ENCODE results near the gene TUBB1. TPM values are rescaled to one million over a fixed set of nuclear protein-coding genes. Genes with fewer than 3 reads are reported as not detected.
A peak's percentile ranks its signal among the peaks of the same experiment; 100 is the strongest.

The TUBB1 gene
- total RNA-seq, 1 donor from 2014 or later = not detected

DNA sequence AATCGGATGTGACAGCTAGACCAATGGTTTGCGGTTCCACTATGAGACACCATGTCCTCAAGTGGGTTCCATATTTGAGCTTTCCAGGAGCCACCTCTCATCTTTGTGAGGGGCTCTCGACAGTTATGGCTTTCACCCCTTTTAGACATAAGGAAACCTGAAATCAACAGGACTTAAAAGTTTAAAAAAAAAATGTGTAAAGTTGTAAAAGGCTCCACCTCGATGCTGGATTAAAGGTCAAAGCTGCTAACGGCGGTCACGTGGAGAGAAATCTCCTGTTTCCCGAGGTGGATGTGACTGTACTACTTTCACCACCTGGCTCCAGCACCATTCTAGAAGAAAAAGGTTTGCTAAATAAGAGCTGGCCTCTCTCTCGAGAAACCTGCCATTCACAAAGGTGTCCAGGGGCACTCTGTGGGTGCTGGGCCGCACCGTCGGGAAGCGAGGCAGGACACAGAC lies 12.4 kb downstream of the TUBB1 start:
- H3K36me3 Mint-ChIP-seq = peaks cover 16% of the 10 kb centered on the region
- Histone ChIP-seq H3K9me3 (ENCODE audit: low read depth) (no peaks in the 10 kb centered on the region), H3F3A (ENCODE audit: low read depth) (peaks cover 19% of the 10 kb centered on the region), H3K4me2 (peak overlapping the region; percentile 92), H3K9ac (peak overlapping the region; percentile 77), H3K79me2 (ENCODE audit: low read depth) (peaks cover 55% of the 10 kb centered on the region), H3K27me3 (no peaks in the 10 kb centered on the region), H3K36me3 (peaks cover 14% of the 10 kb centered on the region), H2AFZ (replicated peaks) (peak overlapping the region; percentile 71), H3K4me3 (peak overlapping the region; percentile 68), H3K27ac (no peak overlapping the region), H3K4me1 (peaks cover 33% of the 10 kb centered on the region), H4K20me1 (ENCODE audit: low read depth) (peaks cover 44% of the 10 kb centered on the region)
- peak overlapping the region; percentile 93 for H3K4me3 Mint-ChIP-seq
- peaks cover 50% of the 10 kb centered on the region for H3K4me1 Mint-ChIP-seq
- TF ChIP-seq EZH2 (IDR thresholded peaks at IDR 0.05) = no peak
- no peak for TF ChIP-seq EZH2phosphoT487 (IDR thresholded peaks at IDR 0.05)
- TF ChIP-seq, protein P1, sequence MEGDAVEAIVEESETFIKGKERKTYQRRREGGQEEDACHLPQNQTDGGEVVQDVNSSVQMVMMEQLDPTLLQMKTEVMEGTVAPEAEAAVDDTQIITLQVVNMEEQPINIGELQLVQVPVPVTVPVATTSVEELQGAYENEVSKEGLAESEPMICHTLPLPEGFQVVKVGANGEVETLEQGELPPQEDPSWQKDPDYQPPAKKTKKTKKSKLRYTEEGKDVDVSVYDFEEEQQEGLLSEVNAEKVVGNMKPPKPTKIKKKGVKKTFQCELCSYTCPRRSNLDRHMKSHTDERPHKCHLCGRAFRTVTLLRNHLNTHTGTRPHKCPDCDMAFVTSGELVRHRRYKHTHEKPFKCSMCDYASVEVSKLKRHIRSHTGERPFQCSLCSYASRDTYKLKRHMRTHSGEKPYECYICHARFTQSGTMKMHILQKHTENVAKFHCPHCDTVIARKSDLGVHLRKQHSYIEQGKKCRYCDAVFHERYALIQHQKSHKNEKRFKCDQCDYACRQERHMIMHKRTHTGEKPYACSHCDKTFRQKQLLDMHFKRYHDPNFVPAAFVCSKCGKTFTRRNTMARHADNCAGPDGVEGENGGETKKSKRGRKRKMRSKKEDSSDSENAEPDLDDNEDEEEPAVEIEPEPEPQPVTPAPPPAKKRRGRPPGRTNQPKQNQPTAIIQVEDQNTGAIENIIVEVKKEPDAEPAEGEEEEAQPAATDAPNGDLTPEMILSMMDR (IDR thresholded peaks at IDR 0.05) = no peak
- DNase-seq (ENCODE audit: low spot score) = no peak
- H3K9me3 Mint-ChIP-seq = no peaks in the 10 kb centered on the region
- H3K27me3 Mint-ChIP-seq (ENCODE audit: insufficient read depth, low read depth) = no peaks in the 10 kb centered on the region
- H3K27ac Mint-ChIP-seq = no peak overlapping the region

DNA sequence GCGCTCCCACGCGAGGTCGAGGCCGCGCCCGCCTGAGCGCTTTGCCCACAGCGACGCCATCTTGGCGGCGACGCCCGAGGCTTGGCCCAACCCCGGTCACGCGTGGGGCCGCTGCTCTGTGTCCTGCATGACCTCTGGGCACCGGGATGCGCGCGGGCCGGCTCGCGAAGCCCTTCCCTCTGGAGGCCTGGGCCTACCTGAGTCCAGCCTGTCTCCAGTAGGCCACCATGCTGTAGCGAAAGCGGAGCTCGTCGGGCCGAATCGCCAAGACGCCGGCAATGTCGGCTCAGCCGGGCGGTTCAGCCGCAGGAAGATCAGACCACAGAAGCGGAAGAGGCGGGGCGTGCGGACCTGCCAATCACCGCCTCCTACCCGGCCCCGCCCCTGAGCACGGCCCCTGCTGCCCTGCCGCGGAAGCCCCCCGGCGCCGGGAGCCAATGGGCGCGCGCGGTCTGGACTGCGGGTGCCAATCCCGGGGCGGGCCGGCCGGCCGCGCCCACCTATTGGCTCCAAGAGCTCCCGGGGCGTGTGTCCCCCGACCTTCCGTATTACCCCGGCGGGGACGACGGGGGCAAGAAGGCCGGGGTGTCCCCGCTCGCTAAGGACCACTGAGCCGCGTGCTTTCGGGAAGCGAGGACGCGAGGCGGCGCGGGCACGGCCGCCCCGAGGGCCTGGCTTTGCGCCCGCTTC lies 12.9 kb downstream of the TUBB1 start, which contains the start of gene ATP5F1E:
TSS of gene ATP5F1E (minus strand) at position 313 of the 690 bp plus-strand sequence. CDS start at position 229, 84 bp downstream.
- peaks cover 20% of the 10 kb centered on the region for H3K36me3 Mint-ChIP-seq

DNA sequence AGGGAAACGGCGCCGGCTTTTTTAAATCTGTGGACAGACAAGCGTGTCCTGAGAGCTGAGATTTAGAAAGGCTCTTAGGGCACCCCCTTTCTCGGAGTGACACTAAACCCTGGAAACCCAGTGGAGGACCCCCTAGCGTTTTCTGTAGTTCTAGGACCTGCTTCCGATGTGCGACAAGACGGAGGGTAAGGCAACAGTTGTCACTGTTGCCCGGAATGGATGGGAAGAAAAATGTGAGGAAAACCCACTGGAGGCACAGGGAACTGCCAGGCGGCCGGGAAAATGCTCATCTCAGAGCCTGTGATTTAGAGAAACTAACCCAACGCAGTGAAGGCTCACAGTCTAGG lies 13.5 kb downstream of the TUBB1 start:
- Histone ChIP-seq H4K20me1 (ENCODE audit: low read depth) (peaks cover 33% of the 10 kb centered on the region), H2AFZ (replicated peaks) (peak overlapping the region; percentile 11), H3K27ac (peak overlapping the region; percentile 26), H3F3A (ENCODE audit: low read depth) (peaks cover 19% of the 10 kb centered on the region), H3K9ac (no peak overlapping the region), H3K36me3 (peaks cover 11% of the 10 kb centered on the region), H3K27me3 (no peaks in the 10 kb centered on the region), H3K4me2 (peak overlapping the region; percentile 73), H3K4me1 (peaks cover 33% of the 10 kb centered on the region), H3K4me3 (peak overlapping the region; percentile 68), H3K9me3 (ENCODE audit: low read depth) (no peaks in the 10 kb centered on the region), H3K79me2 (ENCODE audit: low read depth) (peaks cover 44% of the 10 kb centered on the region)
- TF ChIP-seq EZH2phosphoT487 (IDR thresholded peaks at IDR 0.05) = no peak
- TF ChIP-seq, protein P1 (IDR thresholded peaks at IDR 0.05) = peak; percentile 34
- Mint-ChIP-seq H3K36me3 (peaks cover 20% of the 10 kb centered on the region), H3K9me3 (no peaks in the 10 kb centered on the region), H3K27ac (peak overlapping the region; percentile 91), H3K4me3 (peak overlapping the region; percentile 96), H3K4me1 (peaks cover 44% of the 10 kb centered on the region), H3K27me3 (ENCODE audit: insufficient read depth, low read depth) (no peaks in the 10 kb centered on the region)
- no peak for DNase-seq (ENCODE audit: low spot score)

More for the DNA sequence above, 12.9 kb downstream of the TUBB1 start, which contains the start of gene ATP5F1E:
- peak within 1 kb of the TSS; percentile 92 for H3K4me2 ChIP-seq
- H2AFZ ChIP-seq (replicated peaks) = peak within 1 kb of the TSS; percentile 71
- H3K4me3 Mint-ChIP-seq = peak within 1 kb of the TSS; percentile 96
- peak; percentile 98 for DNase-seq (ENCODE audit: low spot score)
- H3K9me3 ChIP-seq (ENCODE audit: low read depth) = no peaks in the 10 kb centered on the region
- peaks cover 33% of the 10 kb centered on the region for H3K4me1 ChIP-seq
- peaks cover 47% of the 10 kb centered on the region for H3K4me1 Mint-ChIP-seq
- peak within 1 kb of the TSS; percentile 91 for H3K27ac Mint-ChIP-seq
- H3K9me3 Mint-ChIP-seq = no peaks in the 10 kb centered on the region
- H3K27me3 ChIP-seq = no peaks in the 10 kb centered on the region
- no peaks in the 10 kb centered on the region for H3K27me3 Mint-ChIP-seq (ENCODE audit: insufficient read depth, low read depth)
- peak within 1 kb of the TSS; percentile 68 for H3K4me3 ChIP-seq
- peaks cover 13% of the 10 kb centered on the region for H3K36me3 ChIP-seq
- H4K20me1 ChIP-seq (ENCODE audit: low read depth) = peaks cover 38% of the 10 kb centered on the region
- peaks cover 49% of the 10 kb centered on the region for H3K79me2 ChIP-seq (ENCODE audit: low read depth)
- peak within 1 kb of the TSS; percentile 77 for H3K9ac ChIP-seq
- peaks cover 19% of the 10 kb centered on the region for H3F3A ChIP-seq (ENCODE audit: low read depth)
- no peak for TF ChIP-seq EZH2 (IDR thresholded peaks at IDR 0.05)
- TF ChIP-seq EZH2phosphoT487 (IDR thresholded peaks at IDR 0.05) = no peak
- peak within 1 kb of the TSS; percentile 26 for H3K27ac ChIP-seq

DNA sequence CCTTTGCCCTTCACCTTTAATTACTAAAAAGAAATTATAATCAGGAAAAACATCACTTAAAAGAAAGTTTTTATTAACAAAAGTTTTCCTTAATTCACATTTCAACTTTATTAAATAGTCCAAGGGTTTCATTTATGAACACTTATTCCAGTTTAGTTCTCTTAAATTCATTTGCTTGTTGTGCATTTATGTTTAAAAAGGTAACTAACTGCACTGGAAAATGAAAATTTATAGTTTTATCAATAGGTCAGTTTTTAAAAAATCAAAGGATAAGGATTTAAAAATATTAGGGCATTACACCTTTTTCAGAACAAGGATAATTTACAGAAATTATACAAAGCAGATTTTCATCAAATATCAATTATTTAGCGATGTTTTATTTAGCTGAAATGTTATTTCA lies 13.9 kb downstream of the TUBB1 start:
- Histone ChIP-seq H4K20me1 (ENCODE audit: low read depth) (peaks cover 29% of the 10 kb centered on the region), H3K9ac (no peak overlapping the region)

More for the DNA sequence above, 13.9 kb downstream of the TUBB1 start:
- Mint-ChIP-seq H3K27ac (no peak overlapping the region), H3K4me3 (peak overlapping the region; percentile 96), H3K36me3 (peaks cover 20% of the 10 kb centered on the region), H3K27me3 (ENCODE audit: insufficient read depth, low read depth) (no peaks in the 10 kb centered on the region), H3K9me3 (no peaks in the 10 kb centered on the region), H3K4me1 (peaks cover 42% of the 10 kb centered on the region)
- Histone ChIP-seq H3K27ac (no peak overlapping the region), H2AFZ (replicated peaks) (no peak overlapping the region), H3K9me3 (ENCODE audit: low read depth) (no peaks in the 10 kb centered on the region), H3K79me2 (ENCODE audit: low read depth) (peaks cover 43% of the 10 kb centered on the region), H3K27me3 (no peaks in the 10 kb centered on the region), H3K4me1 (peaks cover 33% of the 10 kb centered on the region), H3K36me3 (peaks cover 11% of the 10 kb centered on the region), H3K4me2 (peak overlapping the region; percentile 73), H3K4me3 (peak overlapping the region; percentile 68), H3F3A (ENCODE audit: low read depth) (peaks cover 19% of the 10 kb centered on the region)
- no peak for DNase-seq (ENCODE audit: low spot score)
- TF ChIP-seq EZH2phosphoT487 (IDR thresholded peaks at IDR 0.05) = no peak
- no peak for TF ChIP-seq EZH2 (IDR thresholded peaks at IDR 0.05)
- TF ChIP-seq, protein P1 (IDR thresholded peaks at IDR 0.05) = no peak
